IMR-90 (cell line): Measurements from ENCODE around the gene PAXIP1. TPM values are rescaled to one million over a fixed set of nuclear protein-coding genes. Genes with fewer than 3 reads are reported as not detected.

Experiments
- ATAC-seq: fragments of 200-7000 bp; cut with Tn5 transposase; 2 replicates; pipeline ENCODE4 v1.9.1; 2020; ENCODE audit warnings: low read depth, mild to moderate bottlenecking, moderate library complexity
- BruUV-seq: library from RNA; stranded (reverse); fragments of 400-500 nt; replicated peaks from 2 replicates; lab custom pipeline; 2021; lab: Mats Ljungman, UMichigan
- CTCF ChIA-PET: fragments of 300-600 bp; formaldehyde crosslinking; extraction: SDS; loops from one replicate; lab custom pipeline; 2021; ENCODE audit warnings: antibody characterized with exemption; lab: Yijun Ruan, JAX
- POLR2A ChIA-PET: fragments of 300-600 bp; sonication (Branson Sonifier 250); formaldehyde crosslinking; loops from one replicate; lab custom pipeline; 2022; ENCODE audit warnings: antibody characterized with exemption; ENCODE audit not compliant: unreplicated experiment; lab: Charles Lee
- DNase-seq: peaks from one replicate; pipeline ENCODE4 v3.0.0; 2013
- H2AFZ ChIP-seq: replicated peaks from 2 replicates; pipeline ENCODE3; 2013; ENCODE audit warnings: low read length, mild to moderate bottlenecking; ENCODE audit not compliant: poor library complexity
- H2AK5ac ChIP-seq: 2 replicates; pipeline ENCODE4 v1.6.1; 2013; ENCODE audit warnings: low read depth, low read length, inconsistent platforms
- H2AK9ac ChIP-seq: replicated peaks from 2 replicates; pipeline ENCODE3; 2013; ENCODE audit warnings: mild to moderate bottlenecking, low read depth, low read length, moderate library complexity; ENCODE audit not compliant: poor library complexity
- H2BK120ac ChIP-seq: 2 replicates; pipeline ENCODE4 v1.6.1; 2013; ENCODE audit warnings: low read depth, low read length, inconsistent platforms
- H2BK15ac ChIP-seq: 3 replicates; pipeline ENCODE4 v1.6.1; 2013; ENCODE audit warnings: low read depth, low read length, inconsistent platforms
- H2BK20ac ChIP-seq: 2 replicates; pipeline ENCODE4 v1.6.1; 2013; ENCODE audit warnings: low read depth, mild to moderate bottlenecking, inconsistent platforms, low read length, moderate library complexity
- H2BK5ac ChIP-seq: 2 replicates; pipeline ENCODE4 v1.6.1; 2013; ENCODE audit warnings: mild to moderate bottlenecking, low read depth, low read length, inconsistent platforms; ENCODE audit not compliant: poor library complexity, severe bottlenecking
- H3K14ac ChIP-seq: replicated peaks from 2 replicates; pipeline ENCODE4 v1.6.1; 2013; ENCODE audit warnings: low read depth, low read length, inconsistent platforms
- H3K18ac ChIP-seq: 2 replicates; pipeline ENCODE4 v1.6.1; 2013; ENCODE audit warnings: low read depth, low read length, control low read depth
- H3K23ac ChIP-seq: 2 replicates; pipeline ENCODE4 v1.6.1; 2013; ENCODE audit warnings: low read depth, low read length, inconsistent platforms
- H3K27ac ChIP-seq: 2 replicates; pipeline ENCODE4 v1.5.1; 2013; ENCODE audit warnings: mild to moderate bottlenecking, control low read depth, low read length; ENCODE audit not compliant: insufficient read depth
- H3K27me3 ChIP-seq: 2 replicates; pipeline ENCODE4 v1.6.1; 2013; ENCODE audit warnings: low read length; ENCODE audit not compliant: control insufficient read depth, insufficient read depth
- H3K36me3 ChIP-seq: 2 replicates; pipeline ENCODE4 v1.6.1; 2013; ENCODE audit warnings: low read length, mixed read lengths; ENCODE audit not compliant: control insufficient read depth, insufficient read depth
- H3K4ac ChIP-seq: 2 replicates; pipeline ENCODE4 v1.6.1; 2013; ENCODE audit warnings: low read depth, low read length, inconsistent platforms
- H3K4me1 ChIP-seq: 2 replicates; pipeline ENCODE4 v1.6.1; 2013; ENCODE audit warnings: low read length, mixed read lengths; ENCODE audit not compliant: control insufficient read depth, insufficient read depth
- H3K4me2 ChIP-seq: 2 replicates; pipeline ENCODE4 v1.6.1; 2013; ENCODE audit warnings: low read depth, mild to moderate bottlenecking, control low read depth, low read length, moderate library complexity
- H3K4me3 ChIP-seq: 2 replicates; pipeline ENCODE4 v1.5.1; 2013; ENCODE audit warnings: low read depth, mild to moderate bottlenecking, control low read depth, low read length, moderate library complexity; ENCODE audit not compliant: insufficient read depth
- H3K56ac ChIP-seq: 2 replicates; pipeline ENCODE4 v1.6.1; 2013; ENCODE audit warnings: low read length, inconsistent platforms; ENCODE audit not compliant: insufficient read depth; ENCODE audit errors: extremely low read depth
- H3K79me1 ChIP-seq, 2 experiments: 2 replicates each; pipeline ENCODE4 v1.6.1; 2013; ENCODE audit warnings: low read length in 2 of 2, inconsistent platforms in 1 of 2, low read depth in 1 of 2
- H3K9ac ChIP-seq: 2 replicates; pipeline ENCODE4 v1.6.1; 2013; ENCODE audit warnings: low read depth, low read length, control low read depth
- H3K9me1 ChIP-seq: 2 replicates; pipeline ENCODE4 v1.6.1; 2013; ENCODE audit warnings: low read length, inconsistent platforms; ENCODE audit not compliant: insufficient read depth
- H3K9me3 ChIP-seq: 2 replicates; pipeline ENCODE4 v1.6.1; 2013; ENCODE audit warnings: low read length; ENCODE audit not compliant: control insufficient read depth, insufficient read depth
- H4K20me1 ChIP-seq: 2 replicates; pipeline ENCODE4 v1.6.1; 2013; ENCODE audit warnings: low read length, inconsistent platforms; ENCODE audit not compliant: insufficient read depth
- H4K5ac ChIP-seq: 2 replicates; pipeline ENCODE4 v1.6.1; 2013; ENCODE audit warnings: mild to moderate bottlenecking, low read depth, low read length, control low read depth
- H4K8ac ChIP-seq, 2 experiments: 2 replicates each; pipeline ENCODE4 v1.6.1; 2013; ENCODE audit warnings: low read depth in 2 of 2, low read length in 2 of 2, control low read depth in 1 of 2, inconsistent platforms in 1 of 2
- H4K91ac ChIP-seq: 2 replicates; pipeline ENCODE4 v1.6.1; 2013; ENCODE audit warnings: low read depth, low read length, inconsistent platforms; ENCODE audit not compliant: insufficient read depth
- BHLHE40 ChIP-seq: fragments of 150-350 bp; IDR thresholded peaks from 2 replicates; pipeline ENCODE4 v1.6.1; 2016; ENCODE audit warnings: mild to moderate bottlenecking, low read depth, low read length
- CEBPB ChIP-seq: IDR thresholded peaks from 2 replicates; pipeline ENCODE4 v1.6.1; 2012; ENCODE audit warnings: low read depth, low read length, improper control_type of control experiment
- CHD1 ChIP-seq: IDR thresholded peaks from 2 replicates; pipeline ENCODE4 v1.6.1; 2012; ENCODE audit warnings: low read depth, low read length, improper control_type of control experiment
- MAFK ChIP-seq: IDR thresholded peaks from 2 replicates; pipeline ENCODE4 v1.6.1; 2012; ENCODE audit warnings: low read depth, low read length, improper control_type of control experiment
- MAZ ChIP-seq: IDR thresholded peaks from 2 replicates; pipeline ENCODE4 v1.6.1; 2012; ENCODE audit warnings: low read depth, mild to moderate bottlenecking, low read length, improper control_type of control experiment, moderate library complexity, borderline replicate concordance
- NFE2L2 ChIP-seq: fragments of 150-350 bp; IDR thresholded peaks from 2 replicates; pipeline ENCODE4 v1.6.1; 2016; ENCODE audit warnings: low read depth, mild to moderate bottlenecking, low read length
- POLR2A ChIP-seq: IDR thresholded peaks from 2 replicates; pipeline ENCODE4 v1.6.1; 2012; ENCODE audit warnings: mild to moderate bottlenecking, low read depth, low read length
- RCOR1 ChIP-seq: IDR thresholded peaks from 2 replicates; pipeline ENCODE4 v1.6.1; 2012; ENCODE audit warnings: mild to moderate bottlenecking, low read length, improper control_type of control experiment; ENCODE audit not compliant: insufficient replicate concordance
- WGBS, 2 experiments: methylation state at CpG; one replicate each; pipeline versions ENCODE4 v1.1.5 to v1.1.7; 2013; ENCODE audit warnings: missing lambda C conversion rate in 2 of 2; ENCODE audit not compliant: insufficient read length in 1 of 2; ENCODE audit errors: extremely low coverage in 2 of 2; 5-methylcytosine and 5-hydroxymethylcytosine counted together
- dilution Hi-C: fragments of 300-500 bp; cut with HindIII; formaldehyde crosslinking; loops from one replicate; pipeline ENCODE4 v1.14.3; 2018; ENCODE audit warnings: low sequenced_read_pairs; ENCODE audit not compliant: unreplicated experiment
- in situ Hi-C: fragments of 300-500 bp; cut with MboI; formaldehyde crosslinking; loops from 3 replicates; pipeline ENCODE4 v1.14.3; 2019; ENCODE audit warnings: low sequenced_read_pairs, inconsistent platforms, mixed read lengths
- intact Hi-C: fragments of 100-400 bp; cut with micrococcal nuclease; formaldehyde crosslinking; loops from 2 replicates; pipeline ENCODE4 v1.10.0; 2022
- polyA plus RNA-seq, 3 experiments: library from polyadenylated mRNA; depleted of rRNA; stranded (reverse); fragments of >200 nt; gene quantifications; 2 replicates each; pipeline ENCODE4 v1.2.3, GENCODE V29; 2012; ENCODE audit warnings: low replicate concordance in 1 of 3
- total RNA-seq: library from RNA; depleted of rRNA; stranded (reverse); fragments of >200 nt; gene quantifications from 2 replicates; pipeline ENCODE4 v1.2.3, GENCODE V29; 2012
- TF ChIP-seq, protein P1 (sequence below): conservative IDR thresholded peaks from 2 replicates; pipeline ENCODE4 v1.5.1; 2012; ENCODE audit warnings: mild to moderate bottlenecking, low read depth, low read length, improper control_type of control experiment
- TF ChIP-seq, protein P2 (sequence below): fragments of 150-350 bp; IDR thresholded peaks from 2 replicates; pipeline ENCODE4 v1.6.1; 2016; ENCODE audit warnings: low read depth, mild to moderate bottlenecking, low read length, moderate library complexity, borderline replicate concordance

Gene PAXIP1
- total and polyA plus RNA-seq, 2 of the 4 experiments (the other 2 are of a cell fraction) = 7.3 to 8.7 TPM

DNA sequence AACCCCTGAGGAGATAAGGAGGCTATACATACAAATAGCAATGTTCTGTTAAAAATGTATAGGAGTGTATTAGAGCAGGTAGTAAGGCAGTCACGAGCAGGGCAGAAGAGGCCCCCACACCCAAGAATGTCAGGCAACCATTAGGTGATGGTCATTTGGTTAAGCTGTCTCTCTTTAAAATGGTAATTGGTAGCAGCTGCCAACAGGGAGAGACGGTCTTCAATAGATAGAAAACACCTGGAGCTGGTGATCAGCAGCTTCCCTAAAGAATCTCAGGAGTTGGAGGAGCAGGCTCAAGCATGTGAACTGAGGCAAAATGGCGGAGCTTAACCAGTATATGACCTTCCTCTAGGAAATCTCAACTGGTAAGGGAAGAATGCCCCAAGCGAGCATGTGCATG lies 40.8 kb upstream of the PAXIP1 start:
- Histone ChIP-seq H2BK120ac (no peak overlapping the region), H4K91ac (no peak overlapping the region), H2BK5ac (no peak overlapping the region), H3K4me2 (no peak overlapping the region), H3K14ac (no peak overlapping the region), H3K4me1 (no peaks in the 10 kb centered on the region), H3K36me3 (no peaks in the 10 kb centered on the region), H4K8ac (no peak overlapping the region), H2AK5ac (no peak overlapping the region), H3K9ac (no peak overlapping the region), H3K23ac (no peak overlapping the region), H3K79me1 (no peaks in the 10 kb centered on the region), H3K4me3 (no peak overlapping the region), H2AFZ (no peak overlapping the region), H4K20me1 (no peaks in the 10 kb centered on the region), H2BK20ac (no peak overlapping the region), H3K4ac (no peak overlapping the region), H2AK9ac (no peak overlapping the region), H4K5ac (no peak overlapping the region), H3K18ac (no peak overlapping the region), H2BK15ac (no peak overlapping the region), H3K56ac (no peak overlapping the region), H3K9me1 (no peaks in the 10 kb centered on the region), H3K9me3 (no peaks in the 10 kb centered on the region), H3K27me3 (no peaks in the 10 kb centered on the region), H3K27ac (no peak overlapping the region)
- dilution Hi-C loops = no loop called here
- BruUV-seq = no TSS peak
- ATAC-seq = no peak
- intact Hi-C loops = no loop called here
- CTCF ChIA-PET = interaction anchor here (0.5 kb wide), 1 partner anchor 196 kb away, joined by 4 read pairs; no protein-coding TSS in a partner anchor
- no peak for TF ChIP-seq MAFK
- no peak for TF ChIP-seq MAZ
- no peak for TF ChIP-seq CEBPB
- TF ChIP-seq RCOR1 = no peak
- TF ChIP-seq NFE2L2 = no peak
- no peak for TF ChIP-seq CHD1
- TF ChIP-seq, protein P1, sequence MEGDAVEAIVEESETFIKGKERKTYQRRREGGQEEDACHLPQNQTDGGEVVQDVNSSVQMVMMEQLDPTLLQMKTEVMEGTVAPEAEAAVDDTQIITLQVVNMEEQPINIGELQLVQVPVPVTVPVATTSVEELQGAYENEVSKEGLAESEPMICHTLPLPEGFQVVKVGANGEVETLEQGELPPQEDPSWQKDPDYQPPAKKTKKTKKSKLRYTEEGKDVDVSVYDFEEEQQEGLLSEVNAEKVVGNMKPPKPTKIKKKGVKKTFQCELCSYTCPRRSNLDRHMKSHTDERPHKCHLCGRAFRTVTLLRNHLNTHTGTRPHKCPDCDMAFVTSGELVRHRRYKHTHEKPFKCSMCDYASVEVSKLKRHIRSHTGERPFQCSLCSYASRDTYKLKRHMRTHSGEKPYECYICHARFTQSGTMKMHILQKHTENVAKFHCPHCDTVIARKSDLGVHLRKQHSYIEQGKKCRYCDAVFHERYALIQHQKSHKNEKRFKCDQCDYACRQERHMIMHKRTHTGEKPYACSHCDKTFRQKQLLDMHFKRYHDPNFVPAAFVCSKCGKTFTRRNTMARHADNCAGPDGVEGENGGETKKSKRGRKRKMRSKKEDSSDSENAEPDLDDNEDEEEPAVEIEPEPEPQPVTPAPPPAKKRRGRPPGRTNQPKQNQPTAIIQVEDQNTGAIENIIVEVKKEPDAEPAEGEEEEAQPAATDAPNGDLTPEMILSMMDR = no peak
- TF ChIP-seq POLR2A = no peak
- TF ChIP-seq, protein P2, sequence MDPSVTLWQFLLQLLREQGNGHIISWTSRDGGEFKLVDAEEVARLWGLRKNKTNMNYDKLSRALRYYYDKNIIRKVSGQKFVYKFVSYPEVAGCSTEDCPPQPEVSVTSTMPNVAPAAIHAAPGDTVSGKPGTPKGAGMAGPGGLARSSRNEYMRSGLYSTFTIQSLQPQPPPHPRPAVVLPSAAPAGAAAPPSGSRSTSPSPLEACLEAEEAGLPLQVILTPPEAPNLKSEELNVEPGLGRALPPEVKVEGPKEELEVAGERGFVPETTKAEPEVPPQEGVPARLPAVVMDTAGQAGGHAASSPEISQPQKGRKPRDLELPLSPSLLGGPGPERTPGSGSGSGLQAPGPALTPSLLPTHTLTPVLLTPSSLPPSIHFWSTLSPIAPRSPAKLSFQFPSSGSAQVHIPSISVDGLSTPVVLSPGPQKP = no peak
- TF ChIP-seq BHLHE40 = no peak
- WGBS, 2 experiments = no CpG with 5 or more reads among the region's 4 CpGs
- POLR2A ChIA-PET = no interaction called here
- in situ Hi-C loops = no loop called here
- no peak for DNase-seq
